OCI-LY3 (cell line): ENCODE results near the gene GSTM4.

Experiments
- CTCF ChIP-seq: fragments of 200-600, 300-600 bp; sonication (generic); IDR thresholded peaks from 2 replicates; pipeline ENCODE4 v1.5.1; 2014; ENCODE audit warnings: antibody characterized with exemption, low read length, low read depth
- EZH2phosphoT487 ChIP-seq: fragments of 200-600 bp; shearing (Covaris generic); IDR thresholded peaks from 2 replicates; pipeline ENCODE4 v1.6.1; 2018; ENCODE audit warnings: antibody characterized with exemption, mixed run types, low read depth

GRCh38 chr1:109658533-109659042 lies 2.7 kb downstream of the GSTM4 start:
- TF ChIP-seq CTCF (no peak), EZH2phosphoT487 (no peak)
